ENCODE results near the gene VANGL2. TPM values are rescaled to one million over a fixed set of nuclear protein-coding genes. Genes with fewer than 3 reads are reported as not detected.

VANGL2 gene
- total and polyA plus RNA-seq, 2 of the 4 experiments (the other 2 are of a cell fraction), result 0.36 to 3.6 TPM

- 0 out of 2 replicates have a peak, but pooled peaks have one; percentile 49 for TF ChIP-seq CEBPB (IDR thresholded peaks at IDR 0.05; ENCODE audit: low read depth, low read length)
- no peak for TF ChIP-seq SMC3 (IDR thresholded peaks at IDR 0.05; ENCODE audit: low read depth, low read length)
- ATAC-seq (ENCODE audit: low read depth), result no peak
- intact Hi-C loops (cut with micrococcal nuclease), result no loop called here
- H4K5ac ChIP-seq (ENCODE audit: low read depth, low read length), result no peak overlapping the region
- H3K27me3 ChIP-seq (ENCODE audit: control insufficient read depth, insufficient read depth, low read length), result no peaks in the 10 kb centered on the region
- no peak overlapping the region for H2BK15ac ChIP-seq (ENCODE audit: low read depth, low read length)
- no peak overlapping the region for H2AK5ac ChIP-seq (ENCODE audit: low read depth, low read length)
- no peak overlapping the region for H2AK9ac ChIP-seq (replicated peaks; ENCODE audit: low read depth, low read length, poor library complexity)
- H3K4me2 ChIP-seq (ENCODE audit: low read depth, low read length), result no peak overlapping the region
- dilution Hi-C loops (cut with HindIII; ENCODE audit: low sequenced_read_pairs, unreplicated experiment), result no loop called here
- H4K20me1 ChIP-seq (ENCODE audit: insufficient read depth, low read length), result no peaks in the 10 kb centered on the region
- no peak overlapping the region for H3K14ac ChIP-seq (replicated peaks; ENCODE audit: low read depth, low read length)
- H2BK120ac ChIP-seq (ENCODE audit: low read depth, low read length), result no peak overlapping the region
- H4K8ac ChIP-seq (ENCODE audit: low read depth in 2 of 2, low read length in 2 of 2), result no peak overlapping the region
- no peak overlapping the region for H4K91ac ChIP-seq (ENCODE audit: insufficient read depth, low read depth, low read length)
- no TSS peak for BruUV-seq (replicated peaks)
- H3K4me1 ChIP-seq (ENCODE audit: control insufficient read depth, insufficient read depth, low read length), result no peaks in the 10 kb centered on the region
- H3K4me3 ChIP-seq (ENCODE audit: insufficient read depth, low read depth, low read length), result no peak overlapping the region
- no peaks in the 10 kb centered on the region for H3K36me3 ChIP-seq (ENCODE audit: control insufficient read depth, insufficient read depth, low read length)
- no peak overlapping the region for H2AFZ ChIP-seq (replicated peaks; ENCODE audit: low read length, poor library complexity)
- no peak overlapping the region for H3K23ac ChIP-seq (ENCODE audit: low read depth, low read length)
- H3K9me1 ChIP-seq (ENCODE audit: insufficient read depth, low read length), result no peaks in the 10 kb centered on the region
- H3K9me3 ChIP-seq (ENCODE audit: control insufficient read depth, insufficient read depth, low read length), result no peaks in the 10 kb centered on the region
- WGBS, 2 experiments (ENCODE audit: extremely low coverage in 2 of 2, insufficient read length in 1 of 2), result 81% methylated on average over 3 of the region's 6 CpGs; no CpG with 5 or more reads in 1 of the 2 experiments
- POLR2A ChIA-PET (ENCODE audit: unreplicated experiment), result no interaction called here
- in situ Hi-C loops (cut with MboI; ENCODE audit: low sequenced_read_pairs), result no loop called here
- DNase-seq, result no peak
- H3K56ac ChIP-seq (ENCODE audit: extremely low read depth, insufficient read depth, low read length), result no peak overlapping the region
- H3K79me1 ChIP-seq (ENCODE audit: low read depth in 1 of 2, low read length in 2 of 2), result no peaks in the 10 kb centered on the region
- H2BK20ac ChIP-seq (ENCODE audit: low read depth, low read length), result no peak overlapping the region
- CTCF ChIA-PET, result interaction anchor here (0.6 kb wide), 1 partner anchor 1572 kb away, joined by 4 read pairs; no protein-coding TSS in a partner anchor
- H3K18ac ChIP-seq (ENCODE audit: low read depth, low read length), result no peak overlapping the region
- H3K4ac ChIP-seq (ENCODE audit: low read depth, low read length), result no peak overlapping the region
- H2BK5ac ChIP-seq (ENCODE audit: low read depth, low read length, poor library complexity, severe bottlenecking), result no peak overlapping the region
- H3K9ac ChIP-seq (ENCODE audit: low read depth, low read length), result no peak overlapping the region
- H3K27ac ChIP-seq (ENCODE audit: insufficient read depth, low read length), result no peak overlapping the region
These were observed 54.2 kb downstream of the VANGL2 start for GRCh38 chr1:160454371-160455152.

All from IMR-90 (cell line).